Loucy (cell line): ENCODE results near the gene LRCH1.

Source experiments
- H2AFZ ChIP-seq: fragments of 200-600 bp; sonication (generic); 2 replicates; pipeline ENCODE4 v1.6.0; 2016; ENCODE audit warnings: antibody characterized with exemption, mild to moderate bottlenecking, low read length, moderate library complexity
- H3F3A ChIP-seq: fragments of 200-600 bp; 2 replicates; pipeline ENCODE4 v1.6.0; 2016; ENCODE audit warnings: antibody characterized with exemption, low read depth, mild to moderate bottlenecking
- H3K27me3 ChIP-seq: fragments of 200-600 bp; sonication (generic); 2 replicates; pipeline ENCODE4 v1.6.1; 2014; ENCODE audit warnings: low read length, mild to moderate bottlenecking; ENCODE audit not compliant: insufficient read depth, poor library complexity, severe bottlenecking
- H3K36me3 ChIP-seq: fragments of 200-600 bp; sonication (generic); 2 replicates; pipeline ENCODE4 v1.6.1; 2016; ENCODE audit warnings: low read length; ENCODE audit not compliant: insufficient read depth
- H3K4me1 ChIP-seq: fragments of 200-600 bp; sonication (generic); 2 replicates; pipeline ENCODE4 v1.5.1; 2014; ENCODE audit warnings: low read length, mild to moderate bottlenecking; ENCODE audit not compliant: insufficient read depth, poor library complexity, severe bottlenecking
- H3K4me2 ChIP-seq: fragments of 200-600 bp; sonication (generic); 2 replicates; pipeline ENCODE4 v1.6.0; 2014; ENCODE audit warnings: antibody characterized with exemption, low read length, low read depth, mild to moderate bottlenecking; ENCODE audit not compliant: poor library complexity, severe bottlenecking
- H3K4me3 ChIP-seq: fragments of 200-600 bp; sonication (generic); 2 replicates; pipeline ENCODE4 v1.5.1; 2014; ENCODE audit warnings: low read length, mild to moderate bottlenecking, mixed read lengths; ENCODE audit not compliant: poor library complexity, severe bottlenecking
- H3K79me2 ChIP-seq: fragments of 200-600 bp; sonication (generic); 2 replicates; pipeline ENCODE4 v1.6.1; 2014; ENCODE audit warnings: low read length; ENCODE audit not compliant: insufficient read depth
- H3K9ac ChIP-seq: fragments of 200-600 bp; sonication (generic); 2 replicates; pipeline ENCODE4 v1.6.0; 2014; ENCODE audit warnings: mild to moderate bottlenecking, low read depth, low read length, moderate library complexity; ENCODE audit not compliant: poor library complexity, severe bottlenecking
- H3K9me2 ChIP-seq: fragments of 200-600 bp; sonication (generic); replicated peaks from 2 replicates; pipeline ENCODE4 v1.6.1; 2016; ENCODE audit warnings: low read depth, low read length, mixed read lengths
- H3K9me3 ChIP-seq: fragments of 200-600 bp; sonication (generic); 2 replicates; pipeline ENCODE4 v1.6.1; 2014; ENCODE audit warnings: mild to moderate bottlenecking, antibody characterized with exemption, low read length, low read depth; ENCODE audit not compliant: insufficient read depth
- H4K20me1 ChIP-seq: fragments of 200-600 bp; sonication (generic); 2 replicates; pipeline ENCODE4 v1.6.0; 2014; ENCODE audit warnings: antibody characterized with exemption, low read length, mild to moderate bottlenecking; ENCODE audit not compliant: insufficient read depth, poor library complexity, severe bottlenecking
- EZH2phosphoT487 ChIP-seq: fragments of 200-600 bp; IDR thresholded peaks from 2 replicates; pipeline ENCODE4 v1.6.1; 2018; ENCODE audit warnings: antibody characterized with exemption, mild to moderate bottlenecking, moderate library complexity, borderline replicate concordance
- TF ChIP-seq, protein P1 (sequence below): fragments of 200-600 bp; sonication (generic); conservative IDR thresholded peaks from 2 replicates; pipeline ENCODE4 v1.5.1; 2014; ENCODE audit warnings: mild to moderate bottlenecking, antibody characterized with exemption, low read length

The LRCH1 gene

GRCh38 chr13:46594374-46595078 lies 41.6 kb downstream of the LRCH1 start:
- no peak overlapping the region for H3K4me3 ChIP-seq
- H4K20me1 ChIP-seq = peaks cover 62% of the 10 kb centered on the region
- H3K9me2 ChIP-seq = no peaks in the 10 kb centered on the region
- H3K79me2 ChIP-seq = peaks cover 98% of the 10 kb centered on the region
- no peaks in the 10 kb centered on the region for H3K27me3 ChIP-seq
- no peaks in the 10 kb centered on the region for H3K9me3 ChIP-seq
- H3K4me2 ChIP-seq = no peak overlapping the region
- TF ChIP-seq, protein P1, sequence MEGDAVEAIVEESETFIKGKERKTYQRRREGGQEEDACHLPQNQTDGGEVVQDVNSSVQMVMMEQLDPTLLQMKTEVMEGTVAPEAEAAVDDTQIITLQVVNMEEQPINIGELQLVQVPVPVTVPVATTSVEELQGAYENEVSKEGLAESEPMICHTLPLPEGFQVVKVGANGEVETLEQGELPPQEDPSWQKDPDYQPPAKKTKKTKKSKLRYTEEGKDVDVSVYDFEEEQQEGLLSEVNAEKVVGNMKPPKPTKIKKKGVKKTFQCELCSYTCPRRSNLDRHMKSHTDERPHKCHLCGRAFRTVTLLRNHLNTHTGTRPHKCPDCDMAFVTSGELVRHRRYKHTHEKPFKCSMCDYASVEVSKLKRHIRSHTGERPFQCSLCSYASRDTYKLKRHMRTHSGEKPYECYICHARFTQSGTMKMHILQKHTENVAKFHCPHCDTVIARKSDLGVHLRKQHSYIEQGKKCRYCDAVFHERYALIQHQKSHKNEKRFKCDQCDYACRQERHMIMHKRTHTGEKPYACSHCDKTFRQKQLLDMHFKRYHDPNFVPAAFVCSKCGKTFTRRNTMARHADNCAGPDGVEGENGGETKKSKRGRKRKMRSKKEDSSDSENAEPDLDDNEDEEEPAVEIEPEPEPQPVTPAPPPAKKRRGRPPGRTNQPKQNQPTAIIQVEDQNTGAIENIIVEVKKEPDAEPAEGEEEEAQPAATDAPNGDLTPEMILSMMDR = no peak
- TF ChIP-seq EZH2phosphoT487 = no peak
- H2AFZ ChIP-seq = no peak overlapping the region
- peaks cover 79% of the 10 kb centered on the region for H3K4me1 ChIP-seq
- no peaks in the 10 kb centered on the region for H3F3A ChIP-seq
- H3K36me3 ChIP-seq = no peaks in the 10 kb centered on the region
- no peak overlapping the region for H3K9ac ChIP-seq

GRCh38 chr13:46595136-46595884 lies 42.3 kb downstream of the LRCH1 start:
- TF ChIP-seq, protein P1 = no peak
- no peak for TF ChIP-seq EZH2phosphoT487
- Histone ChIP-seq H4K20me1 (peaks cover 58% of the 10 kb centered on the region), H3K36me3 (no peaks in the 10 kb centered on the region), H3K27me3 (no peaks in the 10 kb centered on the region), H3K9me2 (no peaks in the 10 kb centered on the region), H3K79me2 (peaks cover 98% of the 10 kb centered on the region), H3K9me3 (no peaks in the 10 kb centered on the region), H3K9ac (no peak overlapping the region), H3K4me2 (peak overlapping the region; percentile 5), H3K4me1 (peaks cover 77% of the 10 kb centered on the region), H3F3A (no peaks in the 10 kb centered on the region), H2AFZ (no peak overlapping the region), H3K4me3 (no peak overlapping the region)

DNA sequence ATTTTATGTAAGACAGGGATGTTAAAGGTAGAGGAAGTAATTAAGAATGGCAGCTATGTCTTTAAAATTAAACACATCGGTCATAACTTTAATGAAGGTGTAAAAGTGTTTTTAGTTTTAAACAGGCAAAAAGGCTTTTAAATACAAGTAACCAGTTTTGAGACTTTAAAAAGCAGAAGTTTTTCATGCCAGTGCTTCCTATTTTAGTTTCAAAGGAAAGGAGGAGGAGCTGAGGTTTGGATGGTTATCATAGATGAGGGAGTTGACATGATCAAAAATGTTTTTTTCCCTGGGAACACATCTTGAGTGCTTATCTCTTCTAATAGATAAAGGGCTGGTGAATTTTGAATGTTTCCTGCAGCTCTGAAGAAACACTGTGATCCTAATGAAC lies 42.9 kb downstream of the LRCH1 start:
- TF ChIP-seq EZH2phosphoT487 = no peak
- TF ChIP-seq, protein P1 = no peak
- H3K9ac ChIP-seq = no peak overlapping the region
- peaks cover 80% of the 10 kb centered on the region for H3K4me1 ChIP-seq
- no peaks in the 10 kb centered on the region for H3K9me2 ChIP-seq
- peaks cover 52% of the 10 kb centered on the region for H4K20me1 ChIP-seq
- H3K4me2 ChIP-seq = no peak overlapping the region
- no peaks in the 10 kb centered on the region for H3K36me3 ChIP-seq
- H3K79me2 ChIP-seq = peaks cover 99% of the 10 kb centered on the region
- no peak overlapping the region for H2AFZ ChIP-seq
- H3F3A ChIP-seq = no peaks in the 10 kb centered on the region
- no peak overlapping the region for H3K4me3 ChIP-seq
- H3K27me3 ChIP-seq = no peaks in the 10 kb centered on the region
- H3K9me3 ChIP-seq = no peaks in the 10 kb centered on the region
